ENCODE results near the gene ST7. TPM values are rescaled to one million over a fixed set of nuclear protein-coding genes. Genes with fewer than 3 reads are reported as not detected.
A peak's percentile ranks its signal among the peaks of the same experiment; 100 is the strongest.
"Not testable (repeated sequence)": the region's sequence is repeated elsewhere in the genome, so short reads cannot be mapped to it uniquely, and the experiment has no call there.

The ST7 gene
- total RNA-seq, 1 experiment from 2014 or later, result 14.7 TPM

- in situ Hi-C loops (cut with HindIII; ENCODE audit: low sequenced_read_pairs), result no loop called here
These were observed 264.1 kb downstream of the ST7 start for GRCh38 chr7:117217106-117218035.

GRCh38 chr7:117218700-117219099, 265.4 kb downstream of the ST7 start:
- no peak for DNase-seq (ENCODE audit: low spot score)
- in situ Hi-C loops (cut with HindIII; ENCODE audit: low sequenced_read_pairs), result no loop called here

More at GRCh38 chr7:117217106-117218035, 264.1 kb downstream of the ST7 start:
- no peak for DNase-seq (ENCODE audit: low spot score)

GRCh38 chr7:117219485-117219884, 266.2 kb downstream of the ST7 start:
- in situ Hi-C loops (cut with HindIII; ENCODE audit: low sequenced_read_pairs), result no loop called here
- no peak for DNase-seq (ENCODE audit: low spot score)

GRCh38 chr7:117220836-117221235, 267.5 kb downstream of the ST7 start:
- in situ Hi-C loops (cut with HindIII; ENCODE audit: low sequenced_read_pairs), result no loop called here
- DNase-seq (ENCODE audit: low spot score), result no peak

GRCh38 chr7:117225536-117225935, 272.2 kb downstream of the ST7 start:
- in situ Hi-C loops (cut with HindIII; ENCODE audit: low sequenced_read_pairs), result no loop called here

GRCh38 chr7:117227091-117227490, 273.8 kb downstream of the ST7 start:
- no peak for DNase-seq (ENCODE audit: low spot score)
- in situ Hi-C loops (cut with HindIII; ENCODE audit: low sequenced_read_pairs), result no loop called here

More at GRCh38 chr7:117225536-117225935, 272.2 kb downstream of the ST7 start:
- DNase-seq (ENCODE audit: low spot score), result no peak

- DNase-seq (ENCODE audit: low spot score), result no peak
- in situ Hi-C loops (cut with HindIII; ENCODE audit: low sequenced_read_pairs), result no loop called here
These were observed 276.0 kb downstream of the ST7 start for GRCh38 chr7:117229350-117229749.

GRCh38 chr7:117230276-117231046, 277.2 kb downstream of the ST7 start:
- in situ Hi-C loops (cut with HindIII; ENCODE audit: low sequenced_read_pairs), result no loop called here
- no peak for DNase-seq (ENCODE audit: low spot score)

- in situ Hi-C loops (cut with HindIII; ENCODE audit: low sequenced_read_pairs), result no loop called here
- no peak for DNase-seq (ENCODE audit: low spot score)
These were observed 277.7 kb downstream of the ST7 start for GRCh38 chr7:117231047-117231359.

GRCh38 chr7:117237646-117238045, 284.3 kb downstream of the ST7 start:
- in situ Hi-C loops (cut with HindIII; ENCODE audit: low sequenced_read_pairs), result no loop called here
- no peak for DNase-seq (ENCODE audit: low spot score)

- in situ Hi-C loops (cut with HindIII; ENCODE audit: low sequenced_read_pairs), result no loop called here
- no peak for DNase-seq (ENCODE audit: low spot score)
These were observed 285.2 kb downstream of the ST7 start for GRCh38 chr7:117238472-117238871.

- in situ Hi-C loops (cut with HindIII; ENCODE audit: low sequenced_read_pairs), result no loop called here
- no peak for DNase-seq (ENCODE audit: low spot score)
These were observed 285.6 kb downstream of the ST7 start for GRCh38 chr7:117238937-117239336.

- DNase-seq (ENCODE audit: low spot score), result no peak
- in situ Hi-C loops (cut with HindIII; ENCODE audit: low sequenced_read_pairs), result no loop called here
These were observed 287.8 kb downstream of the ST7 start for GRCh38 chr7:117241088-117241487.

- in situ Hi-C loops (cut with HindIII; ENCODE audit: low sequenced_read_pairs), result no loop called here
- DNase-seq (ENCODE audit: low spot score), result no peak
These were observed 290.1 kb downstream of the ST7 start for GRCh38 chr7:117243390-117243789.

GRCh38 chr7:117245703-117246102, 292.4 kb downstream of the ST7 start:
- not testable (repeated sequence) for DNase-seq (ENCODE audit: low spot score)

GRCh38 chr7:117247809-117248208, 294.5 kb downstream of the ST7 start:
- in situ Hi-C loops (cut with HindIII; ENCODE audit: low sequenced_read_pairs), result no loop called here
- DNase-seq (ENCODE audit: low spot score), result no peak

More at GRCh38 chr7:117245703-117246102, 292.4 kb downstream of the ST7 start:
- in situ Hi-C loops (cut with HindIII; ENCODE audit: low sequenced_read_pairs), result not testable (repeated sequence)

- in situ Hi-C loops (cut with HindIII; ENCODE audit: low sequenced_read_pairs), result no loop called here
- DNase-seq (ENCODE audit: low spot score), result peak; percentile 30
These were observed 295.5 kb downstream of the ST7 start for GRCh38 chr7:117248829-117249228.

GRCh38 chr7:117249696-117250095, 296.4 kb downstream of the ST7 start:
- DNase-seq (ENCODE audit: low spot score), result no peak
- in situ Hi-C loops (cut with HindIII; ENCODE audit: low sequenced_read_pairs), result no loop called here

GRCh38 chr7:117250245-117250644, 296.9 kb downstream of the ST7 start:
- no peak for DNase-seq (ENCODE audit: low spot score)
- in situ Hi-C loops (cut with HindIII; ENCODE audit: low sequenced_read_pairs), result no loop called here

GRCh38 chr7:117250801-117251200, 297.5 kb downstream of the ST7 start:
- DNase-seq (ENCODE audit: low spot score), result no peak
- in situ Hi-C loops (cut with HindIII; ENCODE audit: low sequenced_read_pairs), result no loop called here
